ENCODE measurements around the gene DOCK2.

GRCh38 chr5:170021506-170021905 is 384.4 kb downstream of the DOCK2 start:
- no peak for TF ChIP-seq CTCF (IDR thresholded peaks at IDR 0.05)
- TF ChIP-seq POLR2A (IDR thresholded peaks at IDR 0.05) = no peak

All from lower leg skin (tissue), 3 donors.